ENCODE results near the gene FCER2.

The FCER2 gene

DNA sequence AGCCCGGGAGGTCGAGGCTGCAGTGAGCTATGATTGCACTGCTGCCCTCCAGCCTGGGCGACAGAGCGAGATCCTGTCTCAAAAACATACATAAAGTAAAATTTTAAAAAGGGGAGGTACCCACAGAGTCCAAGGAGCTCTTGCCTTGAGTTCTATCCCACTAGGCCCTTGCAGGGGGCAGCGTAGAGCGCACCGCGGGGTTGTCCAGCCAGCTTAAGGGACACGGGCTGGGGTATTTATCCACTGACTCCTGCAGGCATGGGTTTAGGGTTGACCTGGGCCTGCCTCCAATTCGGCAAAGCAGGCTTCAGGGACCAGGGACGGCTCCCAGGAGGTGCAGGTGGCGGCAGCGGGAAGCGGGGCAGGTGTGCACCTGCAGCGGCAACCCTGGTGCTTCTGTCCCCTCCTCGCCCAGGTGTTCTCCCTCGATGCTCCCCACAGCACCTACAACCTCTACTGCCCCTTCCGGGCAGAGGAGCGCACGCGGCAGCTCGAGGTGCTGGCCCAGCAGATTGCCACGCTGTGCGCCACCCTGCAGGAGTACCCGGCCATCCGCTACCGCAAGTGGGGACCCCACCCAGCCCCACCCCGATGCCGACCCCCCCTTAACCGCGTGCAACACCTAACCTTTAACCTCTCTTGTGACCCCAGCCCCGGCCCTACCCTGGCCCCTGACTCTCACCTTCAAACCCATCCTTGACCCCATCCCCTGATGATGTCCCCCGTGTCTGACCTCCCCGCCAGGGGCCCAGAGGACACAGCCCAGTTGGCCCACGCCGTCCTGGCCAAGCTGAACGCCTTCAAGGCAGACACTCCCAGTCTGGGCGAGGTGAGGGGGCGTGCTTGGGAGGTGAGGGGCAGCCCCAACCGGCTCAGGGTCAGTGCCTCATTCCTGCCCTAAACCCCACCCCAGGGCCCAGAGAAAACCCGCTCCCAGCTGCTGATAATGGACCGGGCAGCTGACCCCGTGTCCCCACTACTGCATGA lies 60.3 kb downstream of the FCER2 start:
- TF ChIP-seq, protein P1, sequence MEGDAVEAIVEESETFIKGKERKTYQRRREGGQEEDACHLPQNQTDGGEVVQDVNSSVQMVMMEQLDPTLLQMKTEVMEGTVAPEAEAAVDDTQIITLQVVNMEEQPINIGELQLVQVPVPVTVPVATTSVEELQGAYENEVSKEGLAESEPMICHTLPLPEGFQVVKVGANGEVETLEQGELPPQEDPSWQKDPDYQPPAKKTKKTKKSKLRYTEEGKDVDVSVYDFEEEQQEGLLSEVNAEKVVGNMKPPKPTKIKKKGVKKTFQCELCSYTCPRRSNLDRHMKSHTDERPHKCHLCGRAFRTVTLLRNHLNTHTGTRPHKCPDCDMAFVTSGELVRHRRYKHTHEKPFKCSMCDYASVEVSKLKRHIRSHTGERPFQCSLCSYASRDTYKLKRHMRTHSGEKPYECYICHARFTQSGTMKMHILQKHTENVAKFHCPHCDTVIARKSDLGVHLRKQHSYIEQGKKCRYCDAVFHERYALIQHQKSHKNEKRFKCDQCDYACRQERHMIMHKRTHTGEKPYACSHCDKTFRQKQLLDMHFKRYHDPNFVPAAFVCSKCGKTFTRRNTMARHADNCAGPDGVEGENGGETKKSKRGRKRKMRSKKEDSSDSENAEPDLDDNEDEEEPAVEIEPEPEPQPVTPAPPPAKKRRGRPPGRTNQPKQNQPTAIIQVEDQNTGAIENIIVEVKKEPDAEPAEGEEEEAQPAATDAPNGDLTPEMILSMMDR (conservative IDR thresholded peaks at IDR 0.05; ENCODE audit: low read depth): no peak
- H3K27ac ChIP-seq: no peak overlapping the region
- POLR2A ChIA-PET (ENCODE audit: low non-redundant PET): interaction anchor here (0.6 kb wide), 1 partner anchor 20 kb away, joined by 3 read pairs; no protein-coding TSS in a partner anchor
- DNase-seq (ENCODE audit: low spot score): no peak
- CTCF ChIA-PET: interaction anchor here (0.6 kb wide), 1 partner anchor 253 kb away, joined by 4 read pairs; no protein-coding TSS in a partner anchor

- no peak for DNase-seq (ENCODE audit: low spot score)
- POLR2A ChIA-PET (ENCODE audit: low non-redundant PET): interaction anchor here (0.6 kb wide), 1 partner anchor 20 kb away, joined by 3 read pairs; no protein-coding TSS in a partner anchor
- TF ChIP-seq, protein P1 (conservative IDR thresholded peaks at IDR 0.05; ENCODE audit: low read depth): no peak
- CTCF ChIA-PET: interaction anchor here (0.6 kb wide), 1 partner anchor 252 kb away, joined by 4 read pairs; no protein-coding TSS in a partner anchor
- no peak overlapping the region for H3K27ac ChIP-seq
Observed at GRCh38 chr19:7640803-7641202, 61.1 kb downstream of the FCER2 start.

DNA sequence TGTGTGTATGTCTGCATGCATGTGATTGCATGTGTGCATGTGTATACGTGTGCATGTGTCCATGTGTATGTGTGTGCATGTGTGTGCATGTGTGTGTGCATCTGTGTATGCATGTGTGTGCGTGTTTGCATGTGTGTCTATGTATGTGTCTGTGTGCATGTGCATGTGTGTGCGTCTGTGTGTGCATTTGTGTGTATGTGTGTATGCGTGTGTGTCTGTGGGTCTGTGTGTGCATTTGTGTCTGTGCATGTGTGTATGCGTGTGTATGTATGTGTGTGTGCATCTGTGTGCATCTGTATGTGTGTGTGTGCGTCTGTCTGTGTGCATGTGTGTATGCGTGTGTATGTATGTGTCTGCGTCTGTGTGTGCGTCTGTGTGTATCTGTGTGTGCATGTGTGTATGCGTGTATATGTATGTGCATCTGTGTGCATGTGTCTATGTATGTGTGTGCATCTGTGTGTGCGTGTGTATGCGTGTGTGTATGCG lies 62.0 kb downstream of the FCER2 start:
- no peak for DNase-seq (ENCODE audit: low spot score)
- CTCF ChIA-PET: no interaction called here
- peak overlapping the region; percentile 51; the same call in 1 of the 2 replicates for H3K27ac ChIP-seq
- TF ChIP-seq, protein P1 (conservative IDR thresholded peaks at IDR 0.05; ENCODE audit: low read depth): no peak
- POLR2A ChIA-PET (ENCODE audit: low non-redundant PET): no interaction called here

DNA sequence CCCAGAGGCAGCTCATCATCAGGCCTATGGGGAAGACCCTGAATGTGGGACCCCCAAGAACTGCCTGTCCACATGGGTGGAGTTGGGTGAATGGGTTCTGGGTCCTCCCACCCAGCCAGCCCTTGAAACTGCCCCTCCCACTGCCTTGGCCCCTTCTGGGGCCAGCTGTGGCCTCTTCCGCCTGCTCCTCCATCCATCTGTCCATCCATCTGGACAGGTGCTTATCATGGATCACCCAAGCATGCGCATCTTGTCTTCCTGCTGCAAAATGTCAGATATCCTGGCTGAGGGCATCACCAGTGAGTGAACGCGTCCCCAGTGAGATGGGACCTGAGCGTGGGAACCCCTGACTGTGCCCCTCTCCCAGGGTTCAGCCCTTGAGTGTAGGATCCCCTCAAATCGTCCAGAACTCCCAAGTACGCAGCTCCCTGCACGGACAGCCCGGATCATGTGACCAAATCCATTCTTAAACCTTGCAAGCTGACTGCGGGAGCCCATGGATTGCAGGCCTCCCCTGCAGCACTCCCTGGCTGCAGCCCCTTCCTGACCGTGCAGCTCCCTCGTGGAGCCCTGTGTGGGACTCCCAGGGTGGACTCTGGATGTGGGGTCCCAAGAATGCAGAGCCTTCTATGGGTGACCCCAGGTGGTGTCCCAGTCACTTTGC lies 63.0 kb downstream of the FCER2 start:
- CTCF ChIA-PET: interaction anchor here (0.9 kb wide), 1 partner anchor 14 kb away, joined by 3 read pairs; no protein-coding TSS in a partner anchor
- peak overlapping the region; percentile 51 for H3K27ac ChIP-seq
- DNase-seq (ENCODE audit: low spot score): no peak
- TF ChIP-seq, protein P1 (conservative IDR thresholded peaks at IDR 0.05; ENCODE audit: low read depth): no peak
- POLR2A ChIA-PET (ENCODE audit: low non-redundant PET): no interaction called here

All from RWPE1 (cell line).